SK-N-SH treated with all-trans-retinoic acid at 6 μM for 48 hours (cell line): ENCODE data around the gene NEUROD1.

Experiments used
- ATAC-seq: fragments of 200-7000 bp; cut with Tn5 transposase; 3 replicates; pipeline ENCODE4 v1.9.1; 2020; ENCODE audit warnings: mild to moderate bottlenecking, moderate library complexity
- ARNTL ChIP-seq: fragments of 450-650 bp; formaldehyde crosslinking; IDR thresholded peaks from 2 replicates; pipeline ENCODE4 v1.5.0; 2020; ENCODE audit warnings: low read depth, mild to moderate bottlenecking, moderate library complexity, borderline replicate concordance
- BACH2 ChIP-seq: fragments of 250-450 bp; sonication (Bioruptor Pico); IDR thresholded peaks from 2 replicates; pipeline ENCODE4 v1.9.0; 2021; ENCODE audit warnings: mild to moderate bottlenecking, borderline replicate concordance
- CREB5 ChIP-seq: fragments of 250-450 bp; sonication (Bioruptor Pico); IDR thresholded peaks from 2 replicates; pipeline ENCODE4 v1.5.1; 2020; ENCODE audit warnings: low read depth, mild to moderate bottlenecking, moderate library complexity
- CSDC2 ChIP-seq: fragments of 250-450 bp; sonication (Bioruptor Pico); IDR thresholded peaks from 2 replicates; pipeline ENCODE4 v1.5.0; 2020; ENCODE audit warnings: mild to moderate bottlenecking, moderate library complexity
- GLIS3 ChIP-seq: fragments of 250-450 bp; sonication (Bioruptor Pico); IDR thresholded peaks from 2 replicates; pipeline ENCODE4 v1.5.0; 2020; ENCODE audit warnings: mild to moderate bottlenecking, moderate library complexity
- ISL1 ChIP-seq: fragments of 250-450 bp; sonication (Bioruptor Pico); IDR thresholded peaks from 2 replicates; pipeline ENCODE4 v2.1.2; 2022; ENCODE audit warnings: mild to moderate bottlenecking, moderate library complexity
- OSR1 ChIP-seq: fragments of 250-450 bp; sonication (Bioruptor Pico); IDR thresholded peaks from 2 replicates; pipeline ENCODE4 v1.8.0; 2022; ENCODE audit warnings: moderate library complexity, mild to moderate bottlenecking, inconsistent platforms
- PPARA ChIP-seq: fragments of 250-450 bp; sonication (Bioruptor Pico); IDR thresholded peaks from 2 replicates; pipeline ENCODE4 v1.5.0; 2020; ENCODE audit warnings: mild to moderate bottlenecking, borderline replicate concordance
- RARB ChIP-seq: fragments of 250-450 bp; sonication (Bioruptor Pico); IDR thresholded peaks from 2 replicates; pipeline ENCODE4 v1.8.0; 2021; ENCODE audit warnings: mild to moderate bottlenecking, moderate library complexity
- SNAI2 ChIP-seq: fragments of 250-450 bp; sonication (Bioruptor Pico); IDR thresholded peaks from 2 replicates; pipeline ENCODE4 v1.5.0; 2020; ENCODE audit warnings: mild to moderate bottlenecking, moderate library complexity
- TOX ChIP-seq: fragments of 250-450 bp; sonication (Bioruptor Pico); IDR thresholded peaks from 2 replicates; pipeline ENCODE4 v1.8.0; 2021; ENCODE audit warnings: mild to moderate bottlenecking, moderate library complexity, borderline replicate concordance
- TSHZ2 ChIP-seq: fragments of 250-450 bp; sonication (Bioruptor Pico); IDR thresholded peaks from 2 replicates; pipeline ENCODE4 v1.5.0; 2020; ENCODE audit warnings: mild to moderate bottlenecking, moderate library complexity
- ZC3H10 ChIP-seq: fragments of 250-450 bp; sonication (Bioruptor Pico); IDR thresholded peaks from 2 replicates; pipeline ENCODE4 v1.5.1; 2021; ENCODE audit warnings: mild to moderate bottlenecking, moderate library complexity
- ZFP3 ChIP-seq: fragments of 250-450 bp; sonication (Bioruptor Pico); IDR thresholded peaks from 2 replicates; pipeline ENCODE4 v1.5.0; 2020; ENCODE audit warnings: mild to moderate bottlenecking, moderate library complexity
- ZFP30 ChIP-seq: fragments of 450-650 bp; formaldehyde crosslinking; IDR thresholded peaks from 2 replicates; pipeline ENCODE4 v1.5.0; 2022; ENCODE audit warnings: mild to moderate bottlenecking, moderate library complexity
- ZNF565 ChIP-seq: fragments of 450-650 bp; formaldehyde crosslinking; conservative IDR thresholded peaks from 2 replicates; pipeline ENCODE4 v1.5.0; 2020; ENCODE audit warnings: low read depth, mild to moderate bottlenecking, moderate library complexity
- TF ChIP-seq, protein P1 (sequence below): fragments of 250-450 bp; sonication (Bioruptor Pico); IDR thresholded peaks from 2 replicates; pipeline ENCODE4 v1.5.1; 2021; ENCODE audit warnings: mild to moderate bottlenecking, moderate library complexity
- TF ChIP-seq, protein P2 (sequence below): fragments of 250-450 bp; sonication (Bioruptor Pico); IDR thresholded peaks from 2 replicates; pipeline ENCODE4 v1.8.0; 2021; ENCODE audit warnings: low read depth, mild to moderate bottlenecking, moderate library complexity, borderline replicate concordance
- TF ChIP-seq, protein P3 (sequence below): fragments of 250-450 bp; sonication (Bioruptor Pico); IDR thresholded peaks from 2 replicates; pipeline ENCODE4 v1.8.0; 2020; ENCODE audit warnings: mild to moderate bottlenecking, moderate library complexity, borderline replicate concordance

The NEUROD1 gene

GRCh38 chr2:181670632-181671031 lies 9.7 kb downstream of the NEUROD1 start:
- ATAC-seq = no peak
- TF ChIP-seq, protein P1, sequence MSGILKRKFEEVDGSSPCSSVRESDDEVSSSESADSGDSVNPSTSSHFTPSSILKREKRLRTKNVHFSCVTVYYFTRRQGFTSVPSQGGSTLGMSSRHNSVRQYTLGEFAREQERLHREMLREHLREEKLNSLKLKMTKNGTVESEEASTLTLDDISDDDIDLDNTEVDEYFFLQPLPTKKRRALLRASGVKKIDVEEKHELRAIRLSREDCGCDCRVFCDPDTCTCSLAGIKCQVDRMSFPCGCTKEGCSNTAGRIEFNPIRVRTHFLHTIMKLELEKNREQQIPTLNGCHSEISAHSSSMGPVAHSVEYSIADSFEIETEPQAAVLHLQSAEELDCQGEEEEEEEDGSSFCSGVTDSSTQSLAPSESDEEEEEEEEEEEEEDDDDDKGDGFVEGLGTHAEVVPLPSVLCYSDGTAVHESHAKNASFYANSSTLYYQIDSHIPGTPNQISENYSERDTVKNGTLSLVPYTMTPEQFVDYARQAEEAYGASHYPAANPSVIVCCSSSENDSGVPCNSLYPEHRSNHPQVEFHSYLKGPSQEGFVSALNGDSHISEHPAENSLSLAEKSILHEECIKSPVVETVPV (CRISPR knock-in tag) = no peak
- no peak for TF ChIP-seq ZNF565
- no peak for TF ChIP-seq SNAI2 (CRISPR knock-in tag)
- TF ChIP-seq, protein P2, sequence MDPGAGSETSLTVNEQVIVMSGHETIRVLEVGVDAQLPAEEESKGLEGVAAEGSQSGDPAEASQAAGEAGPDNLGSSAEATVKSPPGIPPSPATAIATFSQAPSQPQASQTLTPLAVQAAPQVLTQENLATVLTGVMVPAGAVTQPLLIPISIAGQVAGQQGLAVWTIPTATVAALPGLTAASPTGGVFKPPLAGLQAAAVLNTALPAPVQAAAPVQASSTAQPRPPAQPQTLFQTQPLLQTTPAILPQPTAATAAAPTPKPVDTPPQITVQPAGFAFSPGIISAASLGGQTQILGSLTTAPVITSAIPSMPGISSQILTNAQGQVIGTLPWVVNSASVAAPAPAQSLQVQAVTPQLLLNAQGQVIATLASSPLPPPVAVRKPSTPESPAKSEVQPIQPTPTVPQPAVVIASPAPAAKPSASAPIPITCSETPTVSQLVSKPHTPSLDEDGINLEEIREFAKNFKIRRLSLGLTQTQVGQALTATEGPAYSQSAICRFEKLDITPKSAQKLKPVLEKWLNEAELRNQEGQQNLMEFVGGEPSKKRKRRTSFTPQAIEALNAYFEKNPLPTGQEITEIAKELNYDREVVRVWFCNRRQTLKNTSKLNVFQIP = no peak
- TF ChIP-seq CREB5 (CRISPR knock-in tag) = no peak
- TF ChIP-seq PPARA (CRISPR knock-in tag) = no peak
- TF ChIP-seq GLIS3 (CRISPR knock-in tag) = no peak
- TF ChIP-seq OSR1 (CRISPR knock-in tag) = no peak
- TF ChIP-seq TSHZ2 (CRISPR knock-in tag) = no peak
- TF ChIP-seq ZFP30 (CRISPR knock-in tag) = no peak
- no peak for TF ChIP-seq ISL1 (CRISPR knock-in tag)
- TF ChIP-seq BACH2 (CRISPR knock-in tag) = no peak
- TF ChIP-seq CSDC2 (CRISPR knock-in tag) = no peak

- TF ChIP-seq RARB (CRISPR knock-in tag) (no peak), CREB5 (CRISPR knock-in tag) (no peak), TSHZ2 (CRISPR knock-in tag) (no peak), OSR1 (CRISPR knock-in tag) (no peak), GLIS3 (CRISPR knock-in tag) (no peak), ISL1 (CRISPR knock-in tag) (no peak), PPARA (CRISPR knock-in tag) (no peak), SNAI2 (CRISPR knock-in tag) (no peak), BACH2 (CRISPR knock-in tag) (no peak), TOX (CRISPR knock-in tag) (no peak), CSDC2 (CRISPR knock-in tag) (no peak), ZFP3 (CRISPR knock-in tag) (no peak), ZC3H10 (CRISPR knock-in tag) (no peak), ARNTL (CRISPR knock-in tag) (no peak), ZNF565 (no peak)
- TF ChIP-seq, protein P2 = no peak
- TF ChIP-seq, protein P3, sequence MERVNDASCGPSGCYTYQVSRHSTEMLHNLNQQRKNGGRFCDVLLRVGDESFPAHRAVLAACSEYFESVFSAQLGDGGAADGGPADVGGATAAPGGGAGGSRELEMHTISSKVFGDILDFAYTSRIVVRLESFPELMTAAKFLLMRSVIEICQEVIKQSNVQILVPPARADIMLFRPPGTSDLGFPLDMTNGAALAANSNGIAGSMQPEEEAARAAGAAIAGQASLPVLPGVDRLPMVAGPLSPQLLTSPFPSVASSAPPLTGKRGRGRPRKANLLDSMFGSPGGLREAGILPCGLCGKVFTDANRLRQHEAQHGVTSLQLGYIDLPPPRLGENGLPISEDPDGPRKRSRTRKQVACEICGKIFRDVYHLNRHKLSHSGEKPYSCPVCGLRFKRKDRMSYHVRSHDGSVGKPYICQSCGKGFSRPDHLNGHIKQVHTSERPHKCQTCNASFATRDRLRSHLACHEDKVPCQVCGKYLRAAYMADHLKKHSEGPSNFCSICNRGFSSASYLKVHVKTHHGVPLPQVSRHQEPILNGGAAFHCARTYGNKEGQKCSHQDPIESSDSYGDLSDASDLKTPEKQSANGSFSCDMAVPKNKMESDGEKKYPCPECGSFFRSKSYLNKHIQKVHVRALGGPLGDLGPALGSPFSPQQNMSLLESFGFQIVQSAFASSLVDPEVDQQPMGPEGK (CRISPR knock-in tag) = no peak
- ATAC-seq = no peak
These were observed 13.1 kb downstream of the NEUROD1 start for GRCh38 chr2:181667234-181667633.
